ENCODE data around the gene CCIN.

CCIN gene

DNA sequence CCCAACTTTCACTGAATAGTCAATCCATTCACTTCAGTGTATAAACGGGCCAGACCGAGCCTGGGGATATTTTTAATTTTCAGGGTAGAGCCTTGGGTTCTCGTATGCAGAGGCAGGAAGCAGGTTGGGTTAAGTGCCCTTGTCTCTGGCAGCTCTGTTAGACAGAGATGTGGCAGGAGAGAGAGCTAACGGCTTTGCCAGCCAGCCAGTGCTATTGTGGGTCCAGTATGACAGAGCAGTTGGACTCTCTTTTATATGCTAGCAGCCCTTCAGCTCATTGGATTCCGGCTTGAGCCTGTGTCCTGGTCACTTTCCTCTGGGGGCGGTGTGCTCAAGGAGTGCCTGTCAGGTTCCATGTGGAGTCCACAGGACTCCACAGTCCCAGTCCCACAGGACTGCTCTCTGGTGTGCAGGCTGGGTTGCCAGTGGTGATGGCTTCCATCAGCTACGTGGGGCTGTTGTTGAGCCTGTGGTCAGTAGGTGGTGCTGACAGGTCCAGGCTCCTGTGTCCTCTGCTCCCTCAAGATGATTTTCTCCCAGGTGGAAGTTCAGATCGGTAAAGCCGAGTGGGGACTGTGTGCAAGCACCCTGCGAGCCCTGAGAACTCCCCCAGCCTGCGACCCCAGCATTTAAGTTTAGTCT is 35.8 kb downstream of the CCIN start:
- TF ChIP-seq, protein P1, sequence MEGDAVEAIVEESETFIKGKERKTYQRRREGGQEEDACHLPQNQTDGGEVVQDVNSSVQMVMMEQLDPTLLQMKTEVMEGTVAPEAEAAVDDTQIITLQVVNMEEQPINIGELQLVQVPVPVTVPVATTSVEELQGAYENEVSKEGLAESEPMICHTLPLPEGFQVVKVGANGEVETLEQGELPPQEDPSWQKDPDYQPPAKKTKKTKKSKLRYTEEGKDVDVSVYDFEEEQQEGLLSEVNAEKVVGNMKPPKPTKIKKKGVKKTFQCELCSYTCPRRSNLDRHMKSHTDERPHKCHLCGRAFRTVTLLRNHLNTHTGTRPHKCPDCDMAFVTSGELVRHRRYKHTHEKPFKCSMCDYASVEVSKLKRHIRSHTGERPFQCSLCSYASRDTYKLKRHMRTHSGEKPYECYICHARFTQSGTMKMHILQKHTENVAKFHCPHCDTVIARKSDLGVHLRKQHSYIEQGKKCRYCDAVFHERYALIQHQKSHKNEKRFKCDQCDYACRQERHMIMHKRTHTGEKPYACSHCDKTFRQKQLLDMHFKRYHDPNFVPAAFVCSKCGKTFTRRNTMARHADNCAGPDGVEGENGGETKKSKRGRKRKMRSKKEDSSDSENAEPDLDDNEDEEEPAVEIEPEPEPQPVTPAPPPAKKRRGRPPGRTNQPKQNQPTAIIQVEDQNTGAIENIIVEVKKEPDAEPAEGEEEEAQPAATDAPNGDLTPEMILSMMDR (IDR thresholded peaks at IDR 0.05; ENCODE audit: insufficient read depth, low read depth, low read length, missing control alignments), result no peak
- no peak for DNase-seq (ENCODE audit: low read depth)

DNA sequence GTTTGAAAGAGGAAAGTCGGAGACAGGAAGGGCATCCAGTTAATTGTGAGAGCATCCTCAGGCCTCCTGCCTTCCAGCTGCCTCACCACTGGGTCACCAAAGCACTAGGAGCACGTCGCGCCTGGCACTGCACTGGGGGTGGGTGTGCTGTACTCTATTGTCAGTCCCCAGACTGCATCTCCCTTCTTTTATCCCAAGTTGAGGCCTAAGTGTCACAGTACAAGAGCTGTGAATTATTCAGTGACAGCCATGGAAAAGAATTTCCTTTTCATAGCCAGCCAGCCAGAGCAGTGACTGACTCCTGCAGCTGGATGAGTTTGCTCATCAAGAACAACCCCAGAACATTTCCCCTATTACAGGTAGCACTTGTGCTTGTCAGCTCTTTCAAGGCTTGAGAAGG is 37.8 kb downstream of the CCIN start:
- TF ChIP-seq, protein P1 (IDR thresholded peaks at IDR 0.05; ENCODE audit: insufficient read depth, low read depth, low read length, missing control alignments), result no peak
- DNase-seq (ENCODE audit: low read depth), result no peak
- H3K4me3 ChIP-seq (ENCODE audit: low read depth, low read length), result no peak overlapping the region

More for the DNA sequence above, 35.8 kb downstream of the CCIN start:
- no peak overlapping the region for H3K4me3 ChIP-seq (ENCODE audit: low read depth, low read length)

DNA sequence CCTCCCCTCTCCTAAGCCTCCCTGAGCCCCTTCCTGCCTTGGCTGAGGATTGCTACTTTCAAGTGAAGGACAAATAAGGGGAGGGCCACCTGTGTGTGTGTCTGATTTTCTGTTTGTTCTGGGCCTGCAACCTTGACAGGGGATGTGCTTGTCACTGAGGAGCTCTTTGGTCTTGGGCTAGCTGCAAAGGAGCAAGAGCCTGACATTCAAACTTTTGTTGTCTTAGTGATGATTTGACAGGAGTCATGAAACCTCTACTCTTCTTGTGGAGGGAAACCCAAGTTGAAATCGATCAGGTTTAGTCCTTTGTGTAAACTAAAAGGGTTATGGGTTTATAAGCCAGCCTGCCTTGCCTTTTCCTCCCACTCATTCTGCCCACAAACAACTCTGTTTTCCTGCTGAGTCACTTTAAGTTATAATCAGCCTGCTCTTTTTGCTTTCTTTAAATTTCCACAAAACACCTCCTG is 38.4 kb downstream of the CCIN start:
- DNase-seq (ENCODE audit: low read depth), result no peak
- H3K4me3 ChIP-seq (ENCODE audit: low read depth, low read length), result no peak overlapping the region
- TF ChIP-seq, protein P1 (IDR thresholded peaks at IDR 0.05; ENCODE audit: insufficient read depth, low read depth, low read length, missing control alignments), result no peak

DNA sequence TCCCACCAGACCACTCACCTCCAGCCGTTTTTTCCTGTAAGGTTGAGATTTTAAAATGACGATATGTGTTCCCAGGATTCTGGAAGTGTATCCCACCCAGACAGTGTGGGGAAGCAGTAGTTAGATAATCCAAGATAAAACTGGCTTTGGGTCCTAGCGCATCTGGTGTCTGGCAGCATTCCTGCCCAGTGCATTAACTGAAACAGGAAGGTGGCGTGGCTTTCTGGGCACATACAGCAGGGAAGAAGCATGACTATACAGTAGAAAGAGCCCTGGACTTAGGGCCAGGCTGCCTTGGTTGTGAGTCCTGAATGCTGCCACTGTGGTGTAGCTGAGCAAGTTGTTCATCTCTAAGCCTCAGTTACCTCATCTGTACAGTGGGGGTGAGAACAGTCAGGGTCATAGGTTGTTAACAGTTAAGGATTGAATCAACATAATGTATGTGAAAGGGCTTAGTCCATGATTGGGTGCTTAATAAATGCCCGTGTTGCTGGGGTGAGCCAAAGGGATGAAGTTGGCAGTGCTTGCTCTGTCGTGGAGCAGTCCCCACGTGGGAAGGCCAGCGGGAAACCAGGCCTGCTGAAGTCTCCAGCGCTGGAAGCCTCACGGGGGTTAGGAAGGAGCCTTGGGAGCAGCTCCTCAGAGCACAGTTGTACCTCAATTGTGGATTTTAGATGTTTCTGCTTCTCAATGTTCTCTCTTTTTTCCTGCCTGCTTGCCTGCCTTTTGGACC is 39.5 kb downstream of the CCIN start:
- TF ChIP-seq, protein P1 (IDR thresholded peaks at IDR 0.05; ENCODE audit: insufficient read depth, low read depth, low read length, missing control alignments), result no peak
- H3K4me3 ChIP-seq (ENCODE audit: low read depth, low read length), result no peak overlapping the region

DNA sequence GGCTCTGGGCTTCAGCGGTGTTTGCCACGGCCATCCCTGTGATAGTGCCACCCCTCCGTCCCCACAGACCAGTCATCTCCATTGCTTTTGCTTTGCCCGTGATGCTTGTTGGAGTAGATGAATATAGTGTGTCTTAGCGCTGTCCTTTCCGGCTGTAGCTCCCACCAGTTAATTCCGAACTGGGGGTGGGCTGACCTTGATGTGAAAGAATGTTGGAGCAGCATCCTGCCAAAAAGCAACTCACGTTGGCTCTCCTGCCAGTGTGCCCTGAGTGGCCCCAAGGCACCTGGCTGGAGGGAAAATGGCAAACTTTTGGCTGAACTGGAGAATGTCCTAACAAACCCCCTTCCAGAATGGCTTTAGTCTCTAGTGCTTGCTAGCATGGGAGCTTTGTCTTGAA is 41.5 kb downstream of the CCIN start:
- TF ChIP-seq, protein P1 (IDR thresholded peaks at IDR 0.05; ENCODE audit: insufficient read depth, low read depth, low read length, missing control alignments), result no peak

More for the DNA sequence above, 39.5 kb downstream of the CCIN start:
- no peak for DNase-seq (ENCODE audit: low read depth)

DNA sequence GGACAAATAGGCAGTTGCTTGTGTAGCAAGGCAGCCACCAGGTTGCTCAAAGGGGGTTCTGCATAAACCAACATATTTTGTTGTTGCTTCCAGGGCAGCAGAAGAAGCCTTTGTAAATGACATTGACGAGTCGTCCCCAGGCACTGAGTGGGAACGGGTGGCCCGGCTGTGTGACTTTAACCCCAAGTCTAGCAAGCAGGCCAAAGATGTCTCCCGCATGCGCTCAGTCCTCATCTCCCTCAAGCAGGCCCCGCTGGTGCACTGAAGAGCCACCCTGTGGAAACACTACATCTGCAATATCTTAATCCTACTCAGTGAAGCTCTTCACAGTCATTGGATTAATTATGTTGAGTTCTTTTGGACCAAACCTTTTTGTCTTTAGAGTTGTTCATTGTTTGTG is 42.3 kb downstream of the CCIN start:
- no peak for DNase-seq (ENCODE audit: low read depth)
- TF ChIP-seq, protein P1 (IDR thresholded peaks at IDR 0.05; ENCODE audit: insufficient read depth, low read depth, low read length, missing control alignments), result no peak
- H3K4me3 ChIP-seq (ENCODE audit: low read depth, low read length), result no peak overlapping the region

More for the DNA sequence above, 41.5 kb downstream of the CCIN start:
- DNase-seq (ENCODE audit: low read depth), result no peak
- H3K4me3 ChIP-seq (ENCODE audit: low read depth, low read length), result no peak overlapping the region

Data from GM12865 (cell line).